GM21360 (cell line): Measurements from ENCODE around the gene HOXC12.

Experiments
- ATAC-seq: cut with Tn5 transposase; IDR thresholded peaks from one replicate; pipeline ENCODE4 v1.9.1; 2021; ENCODE audit warnings: mild to moderate bottlenecking, moderate library complexity; ENCODE audit not compliant: unreplicated experiment

The HOXC12 gene

DNA sequence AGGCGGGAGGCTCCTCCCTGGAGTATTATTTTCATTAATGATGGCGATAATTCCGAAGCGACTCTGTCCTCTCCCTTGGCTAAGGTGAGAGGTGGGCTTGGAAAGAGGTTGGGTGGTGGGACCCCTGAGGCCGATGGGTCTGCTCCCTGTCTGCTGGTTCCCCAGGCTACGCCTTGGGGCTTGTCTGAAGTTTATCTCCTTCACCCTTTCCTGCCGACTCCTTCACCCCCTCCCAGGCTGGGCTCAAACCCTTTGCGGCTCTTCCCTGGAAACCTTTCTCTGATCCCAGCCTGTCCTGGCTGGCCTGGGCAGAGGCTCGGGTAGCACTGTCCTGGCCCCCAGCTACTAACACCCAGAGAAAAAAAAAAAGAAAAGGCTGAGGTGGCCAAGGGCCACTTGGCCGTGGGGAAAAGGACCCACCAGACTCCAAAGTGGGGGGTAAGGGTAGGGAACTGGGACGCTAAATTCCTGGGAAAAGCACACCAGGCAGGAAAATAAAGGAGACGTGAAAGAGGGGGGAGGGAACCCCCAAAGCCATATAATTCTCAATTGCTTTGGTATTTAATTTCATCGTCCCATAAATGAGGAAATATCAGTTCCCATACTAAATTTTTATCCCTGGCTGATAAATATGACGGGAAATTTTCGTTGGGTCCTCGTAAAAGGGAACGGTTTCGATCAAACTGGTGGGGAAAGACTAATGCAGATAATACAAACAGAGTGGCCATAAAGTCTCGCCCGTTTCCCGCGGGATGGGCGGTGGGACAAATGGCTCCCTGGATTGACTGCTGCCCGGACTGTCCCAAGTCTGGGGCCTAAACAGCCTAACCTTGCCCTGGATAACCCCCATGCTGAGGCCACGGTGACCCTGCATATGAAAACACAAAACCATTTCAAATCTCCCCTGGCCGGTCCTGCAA is 28.2 kb downstream of the HOXC12 start:
- no peak for ATAC-seq

DNA sequence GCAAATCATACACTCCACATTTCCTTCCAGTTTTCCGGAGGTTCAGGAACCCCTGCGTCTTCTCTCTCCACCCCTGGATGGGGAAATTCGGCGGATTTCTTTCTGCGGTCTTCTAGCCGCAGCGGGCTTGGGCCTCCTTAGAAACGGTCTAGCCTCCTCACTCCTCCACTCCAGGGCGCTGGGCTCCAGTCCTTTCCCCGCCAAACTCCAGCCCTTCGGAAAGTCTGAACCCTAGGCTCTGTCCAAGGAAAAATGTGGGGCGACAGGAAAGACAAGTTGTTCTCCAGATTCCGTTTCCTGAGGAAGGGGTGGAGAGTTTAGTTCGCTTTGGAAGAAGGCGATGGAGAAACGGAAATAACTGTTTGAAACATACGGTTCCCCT is 28.9 kb downstream of the HOXC12 start:
- ATAC-seq: no peak

DNA sequence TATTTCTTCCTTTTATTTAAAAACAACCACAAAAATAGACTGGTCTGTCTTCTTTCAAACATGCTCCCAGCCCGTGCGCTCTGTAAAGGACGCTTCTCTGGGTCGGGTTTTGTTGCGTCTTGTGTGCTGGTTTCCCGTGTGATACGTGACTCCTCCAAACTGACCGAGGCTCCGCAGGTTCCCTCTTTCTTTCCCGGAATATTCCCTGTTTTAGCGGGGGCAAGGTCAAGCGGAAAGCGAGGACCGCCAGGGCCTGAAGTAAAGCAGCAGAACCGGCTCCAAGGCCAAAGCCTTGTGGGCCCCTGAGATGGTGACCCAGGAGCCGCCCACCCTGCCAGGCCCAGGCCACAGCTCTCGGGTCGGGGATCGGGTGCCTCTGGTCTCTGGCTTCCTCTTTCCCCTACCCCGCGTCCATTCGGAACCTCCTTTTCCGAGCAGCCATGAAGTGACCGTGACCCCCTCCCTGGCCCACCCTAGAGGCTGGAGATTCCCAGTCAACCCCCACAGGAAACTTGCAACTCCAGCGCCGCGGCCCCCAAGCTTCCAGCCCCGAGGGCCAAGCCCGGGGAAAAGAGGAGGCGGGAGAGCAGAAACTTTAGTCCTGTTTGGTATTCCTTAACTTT is 29.4 kb downstream of the HOXC12 start:
- ATAC-seq: no peak

DNA sequence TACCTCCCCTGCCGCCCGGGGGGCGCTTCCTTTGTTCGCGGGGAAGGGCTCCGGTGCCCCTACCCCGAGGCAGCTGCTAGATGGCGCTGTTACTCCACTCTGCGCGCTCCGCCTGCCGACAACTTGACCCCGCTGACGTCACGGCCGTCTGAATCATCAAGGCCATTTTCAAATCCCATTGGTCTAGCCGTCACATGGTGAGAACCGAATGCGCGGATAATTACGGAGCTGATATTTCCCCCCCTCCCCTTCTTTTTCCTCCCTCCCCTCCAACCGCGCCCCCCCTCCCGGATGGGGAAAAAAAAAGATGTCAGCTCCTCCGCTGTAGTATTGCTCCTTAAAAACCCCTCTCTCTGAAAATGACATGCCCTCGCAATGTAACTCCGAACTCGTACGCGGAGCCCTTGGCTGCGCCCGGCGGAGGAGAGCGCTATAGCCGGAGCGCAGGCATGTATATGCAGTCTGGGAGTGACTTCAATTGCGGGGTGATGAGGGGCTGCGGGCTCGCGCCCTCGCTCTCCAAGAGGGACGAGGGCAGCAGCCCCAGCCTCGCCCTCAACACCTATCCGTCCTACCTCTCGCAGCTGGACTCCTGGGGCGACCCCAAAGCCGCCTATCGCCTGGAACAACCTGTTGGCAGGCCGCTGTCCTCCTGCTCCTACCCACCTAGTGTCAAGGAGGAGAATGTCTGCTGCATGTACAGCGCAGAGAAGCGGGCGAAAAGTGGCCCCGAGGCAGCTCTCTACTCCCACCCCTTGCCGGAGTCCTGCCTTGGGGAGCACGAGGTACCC is 30.4 kb downstream of the HOXC12 start, which contains the start of gene HOXC10:
TSS of gene HOXC10 (plus strand) at position 246 of the 791 bp plus-strand sequence. CDS start at position 360, 114 bp downstream.
- peak; percentile 56 for ATAC-seq

DNA sequence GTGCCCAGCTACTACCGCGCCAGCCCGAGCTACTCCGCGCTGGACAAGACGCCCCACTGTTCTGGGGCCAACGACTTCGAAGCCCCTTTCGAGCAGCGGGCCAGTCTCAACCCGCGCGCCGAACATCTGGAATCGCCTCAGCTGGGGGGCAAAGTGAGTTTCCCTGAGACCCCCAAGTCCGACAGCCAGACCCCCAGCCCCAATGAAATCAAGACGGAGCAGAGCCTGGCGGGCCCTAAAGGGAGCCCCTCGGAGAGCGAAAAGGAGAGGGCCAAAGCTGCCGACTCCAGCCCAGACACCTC is 30.9 kb downstream of the HOXC12 start:
- ATAC-seq: no peak

DNA sequence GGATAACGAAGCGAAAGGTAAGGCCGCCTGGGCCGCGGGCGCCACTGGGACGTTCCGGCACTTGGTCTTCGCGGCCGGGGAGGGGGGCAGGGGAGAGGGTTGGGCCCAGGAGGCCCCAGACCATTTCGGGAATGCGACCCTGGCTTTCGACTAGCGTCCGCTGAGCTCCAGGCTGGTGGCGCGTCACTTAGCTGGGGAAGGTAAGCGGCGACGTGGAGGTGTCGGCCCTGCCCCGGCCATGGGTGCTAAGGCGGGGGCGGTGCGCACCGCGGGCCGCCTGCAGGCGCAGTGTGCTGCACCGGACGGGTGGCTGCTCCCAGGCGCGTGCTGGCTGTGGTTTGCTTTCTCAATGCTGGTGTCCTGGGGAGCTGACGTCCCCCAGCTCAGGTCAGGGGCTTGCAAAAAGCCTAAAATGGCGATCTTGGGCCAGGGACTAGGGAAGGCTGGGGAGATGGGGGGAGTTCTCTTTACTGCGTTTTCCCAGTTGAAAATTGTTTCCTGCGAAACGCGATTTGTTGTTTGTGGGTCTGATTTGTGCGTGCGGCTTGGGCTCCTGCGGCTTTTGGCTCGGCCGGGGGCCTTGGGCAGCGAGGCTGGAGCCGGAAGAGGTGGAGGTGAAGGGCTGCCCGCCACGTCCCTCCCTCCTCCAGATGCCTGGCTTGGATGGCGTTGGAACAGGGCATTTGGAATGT is 31.4 kb downstream of the HOXC12 start:
- ATAC-seq: no peak

DNA sequence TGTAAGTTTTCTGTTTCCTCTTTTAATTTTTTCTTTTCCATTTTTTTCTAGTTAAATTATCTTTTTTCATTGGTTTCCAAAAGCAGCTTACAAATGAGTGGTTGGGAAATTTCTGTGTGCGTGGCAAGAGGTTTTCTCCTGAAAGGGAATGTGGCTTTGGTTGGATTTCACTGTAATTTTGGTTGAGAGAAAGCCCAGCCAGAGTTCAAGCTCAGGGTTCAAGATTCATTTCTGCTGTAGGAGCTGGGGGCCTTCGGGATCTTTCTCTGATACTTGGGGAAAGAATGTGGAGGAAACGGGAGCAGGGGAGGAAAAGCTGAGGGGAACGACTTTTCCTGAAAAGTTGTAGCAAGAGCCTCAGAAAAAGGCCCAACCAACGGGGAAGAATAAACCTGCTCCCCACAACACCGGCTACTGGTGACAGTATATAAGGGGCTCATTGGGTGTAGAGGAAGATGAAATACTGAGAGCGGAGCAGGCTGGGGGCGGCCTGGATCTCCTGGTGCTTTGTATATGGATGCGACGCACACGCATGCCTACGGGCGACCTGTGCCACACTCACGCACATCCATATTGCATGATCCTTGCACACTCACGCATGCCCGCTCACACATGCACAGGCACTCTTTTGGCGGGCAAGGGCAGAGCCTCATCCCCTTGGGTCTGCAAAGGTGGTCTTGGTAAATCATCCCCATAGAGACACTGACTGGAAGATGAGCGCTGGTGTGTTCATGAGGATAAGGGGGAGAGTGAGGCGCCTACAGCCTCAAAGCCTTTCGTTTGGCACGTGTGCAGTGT is 32.2 kb downstream of the HOXC12 start:
- no peak for ATAC-seq

DNA sequence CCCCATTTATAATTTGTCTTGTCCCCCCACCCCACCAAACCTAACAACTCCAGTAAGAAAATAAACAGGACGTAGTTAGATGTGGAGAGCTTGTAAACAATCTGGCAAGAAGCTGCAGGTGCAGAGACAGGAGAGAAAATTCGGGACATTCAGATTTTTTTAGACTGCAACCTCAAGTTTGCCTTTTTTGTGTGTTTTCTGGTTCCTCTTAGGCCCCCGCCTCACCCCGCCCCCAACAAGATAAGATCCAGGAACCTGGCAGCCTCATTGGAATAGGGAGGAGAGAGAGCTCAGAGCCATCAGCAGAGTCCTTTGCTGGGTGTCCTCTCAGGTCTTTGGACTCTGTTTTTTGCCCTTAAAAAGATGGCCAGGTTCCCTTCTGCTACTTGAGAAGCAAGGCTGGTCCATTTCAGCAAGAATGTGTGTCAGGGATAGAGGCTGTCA is 33.1 kb downstream of the HOXC12 start:
- ATAC-seq: no peak

DNA sequence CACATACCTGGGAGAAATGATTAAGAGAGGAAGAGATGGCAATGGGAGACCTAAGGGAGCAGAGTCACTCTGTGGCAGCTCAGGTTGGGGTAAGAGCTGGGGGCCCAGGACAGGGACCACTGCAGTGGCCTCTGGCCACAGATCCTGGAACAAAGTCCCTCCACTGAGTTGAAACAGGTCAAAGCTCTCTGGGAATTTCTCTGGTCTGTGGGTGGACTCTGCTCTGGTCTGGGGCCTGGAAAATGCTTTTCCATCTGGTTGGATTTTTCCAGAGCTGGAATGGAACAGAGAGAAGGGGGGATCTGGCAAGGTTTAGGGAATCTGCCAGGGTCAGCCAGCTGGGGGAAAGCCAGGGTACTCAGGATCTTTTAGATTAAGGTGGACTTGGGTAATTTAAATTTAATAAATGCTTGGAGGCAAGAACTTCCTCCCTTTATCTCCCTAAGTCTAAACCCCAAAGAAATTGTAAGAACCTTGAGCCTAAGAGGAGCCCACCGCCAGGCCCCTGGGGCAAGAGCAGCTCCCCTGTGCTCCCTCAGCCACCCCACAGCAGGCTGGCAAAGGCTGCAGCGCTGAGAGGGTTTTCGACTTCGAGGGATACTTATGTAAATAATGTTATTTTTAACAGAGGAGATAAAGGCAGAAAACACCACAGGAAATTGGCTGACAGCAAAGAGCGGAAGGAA is 34.0 kb downstream of the HOXC12 start:
- ATAC-seq: no peak

DNA sequence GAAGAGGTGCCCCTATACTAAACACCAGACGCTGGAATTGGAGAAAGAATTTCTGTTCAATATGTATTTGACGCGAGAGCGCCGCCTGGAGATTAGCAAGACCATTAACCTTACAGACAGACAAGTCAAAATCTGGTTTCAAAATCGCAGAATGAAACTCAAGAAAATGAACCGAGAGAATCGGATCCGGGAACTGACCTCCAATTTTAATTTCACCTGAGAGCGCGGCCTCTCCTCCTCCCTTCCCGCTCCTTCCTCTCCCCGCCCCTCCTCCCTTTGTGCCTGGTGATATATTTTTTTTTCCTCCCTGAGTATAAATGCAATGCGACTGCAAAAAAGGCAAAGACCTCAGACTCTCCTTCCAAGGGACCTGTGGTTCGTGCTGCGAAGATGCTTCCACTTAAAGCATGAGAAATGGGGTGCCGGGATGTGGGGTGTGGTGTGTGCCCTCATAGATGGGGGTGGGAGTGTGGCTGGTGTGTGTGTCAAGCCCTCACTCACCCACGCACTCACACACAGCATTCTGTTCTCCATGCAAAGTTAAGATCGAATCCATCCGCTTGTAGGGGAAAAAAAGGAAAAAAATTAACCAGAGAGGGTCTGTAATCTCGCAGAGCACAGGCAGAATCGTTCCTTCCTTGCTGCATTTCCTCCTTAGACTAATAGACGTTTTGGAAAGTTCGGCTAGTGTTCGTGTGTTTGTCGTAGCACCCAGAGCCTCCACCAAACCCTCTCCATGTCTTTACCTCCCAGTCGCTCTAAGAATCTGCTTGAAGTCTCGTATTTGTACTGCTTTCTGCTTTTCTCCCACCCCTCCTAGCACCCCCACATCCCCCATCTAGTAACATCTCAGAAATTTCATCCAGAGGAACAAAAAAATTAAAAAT is 34.8 kb downstream of the HOXC12 start:
- ATAC-seq: peak; percentile 32

DNA sequence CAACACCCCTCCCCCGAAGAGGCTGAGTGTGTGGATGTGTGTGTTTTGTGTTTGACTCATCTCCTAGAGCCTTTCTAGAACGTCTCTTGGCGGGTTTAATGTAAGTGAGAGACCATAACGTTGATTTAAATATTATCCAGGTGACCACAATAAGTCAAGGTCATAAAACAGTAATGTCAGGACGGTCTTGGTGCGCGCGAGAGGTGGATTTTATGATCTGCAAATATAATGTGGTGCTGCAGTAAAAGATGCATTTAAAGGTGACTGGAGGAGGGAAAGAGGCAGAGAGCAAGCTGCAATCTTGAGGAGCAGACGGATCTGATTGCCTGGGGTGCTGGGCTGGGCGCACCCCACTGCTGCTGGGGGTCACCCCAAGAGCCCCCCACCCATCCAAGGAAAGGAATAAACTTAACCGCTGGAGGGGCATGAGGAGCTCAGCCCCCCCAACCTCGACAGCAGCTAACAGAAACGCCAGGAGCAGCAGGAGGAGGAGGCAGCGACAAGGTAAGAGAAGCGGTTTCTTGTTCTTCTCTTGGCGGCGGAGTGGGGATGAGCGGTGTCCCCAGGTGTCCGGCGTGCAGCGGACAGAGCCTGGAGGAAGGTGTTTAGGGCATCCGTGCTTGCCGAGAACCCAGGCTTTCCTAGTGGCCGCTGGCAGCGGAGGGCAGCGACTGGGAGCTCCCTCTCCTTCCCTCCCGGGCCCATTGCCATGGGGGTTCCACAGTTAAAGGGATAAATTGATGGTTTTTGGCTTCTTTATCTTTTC is 35.8 kb downstream of the HOXC12 start:
- no peak for ATAC-seq

DNA sequence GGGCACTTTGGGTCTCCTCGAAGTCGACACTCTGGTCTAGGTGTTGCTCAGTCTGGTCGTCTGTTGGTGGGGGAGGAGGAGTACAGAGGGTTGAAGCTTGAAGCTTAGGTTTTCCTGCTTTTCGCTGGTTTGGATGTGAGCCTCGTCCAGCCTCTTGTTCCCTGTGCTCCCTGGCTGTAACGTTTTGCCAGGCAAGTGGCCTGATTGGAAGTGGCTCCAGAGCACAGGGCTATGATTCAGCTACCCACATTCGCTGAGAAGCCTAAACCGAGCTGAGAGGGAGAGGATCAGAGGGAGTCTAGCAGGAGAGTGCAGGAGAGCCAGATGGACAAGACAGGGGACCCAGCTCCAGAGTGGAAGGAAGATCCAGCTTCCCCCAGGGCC is 36.4 kb downstream of the HOXC12 start:
- no peak for ATAC-seq

DNA sequence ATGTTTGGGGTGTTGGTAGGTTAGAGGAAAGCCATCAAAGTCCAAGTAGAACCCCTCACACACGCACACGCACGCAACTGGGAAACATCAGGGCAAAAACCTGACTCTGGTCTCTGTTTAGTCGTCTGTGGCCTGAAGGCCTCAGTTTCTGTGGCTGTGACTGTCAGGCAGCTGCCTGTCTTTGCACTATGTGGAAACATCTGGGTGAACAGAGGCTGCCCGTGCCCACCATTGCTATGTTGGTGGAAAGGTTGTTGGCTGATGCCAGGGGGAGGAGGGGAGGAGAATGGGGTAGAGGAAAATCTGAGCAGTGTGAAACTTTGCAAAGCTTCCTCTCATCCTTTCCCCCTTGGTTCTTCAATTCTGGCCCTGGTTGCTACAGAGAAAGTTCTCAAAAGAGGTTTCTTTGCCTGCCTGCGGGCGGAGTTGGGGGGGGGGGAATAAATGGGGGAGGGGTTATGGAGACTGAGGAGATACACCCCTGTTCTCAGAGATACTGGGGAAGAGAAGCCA is 37.7 kb downstream of the HOXC12 start:
- ATAC-seq: no peak

DNA sequence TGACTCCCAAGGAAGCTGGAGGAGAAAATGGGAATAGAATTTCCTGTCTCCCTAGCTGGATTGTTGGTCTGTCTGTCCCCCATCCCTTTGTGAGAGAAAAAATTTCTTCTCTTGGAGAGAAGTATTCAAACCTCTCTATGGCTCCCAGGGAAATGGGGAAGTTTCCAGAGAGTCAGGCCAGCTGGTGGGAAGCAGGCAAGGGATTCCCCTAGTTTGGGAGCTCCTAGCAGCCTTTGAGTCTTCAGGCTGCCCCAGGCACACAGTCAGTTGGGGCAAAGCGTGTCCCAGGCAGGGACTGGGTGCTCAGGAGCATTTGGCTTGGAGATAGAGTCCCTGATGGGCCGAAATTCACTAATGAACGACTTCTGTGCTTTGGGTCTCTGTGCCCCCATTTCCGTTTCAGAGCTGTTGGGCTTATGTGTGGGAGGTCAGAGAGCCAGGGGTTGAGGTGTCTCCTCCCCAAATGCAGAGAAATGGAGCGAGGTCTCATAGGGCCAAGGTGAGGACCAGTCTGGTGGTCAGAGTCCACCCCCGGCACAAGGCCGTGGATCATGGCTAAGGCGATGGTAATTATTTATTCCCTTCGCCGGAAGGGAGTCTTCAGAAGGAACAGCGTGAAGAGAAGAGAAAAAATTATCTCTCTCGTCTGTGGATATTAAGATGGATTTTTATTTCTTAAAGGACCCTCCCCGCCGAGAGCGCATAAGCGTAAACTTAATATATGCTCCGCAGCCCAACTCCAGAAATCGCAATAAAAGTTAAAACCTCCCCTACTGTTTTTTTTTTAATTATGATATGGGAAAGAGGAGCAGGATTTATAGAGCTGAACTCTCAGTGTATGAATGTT is 38.7 kb downstream of the HOXC12 start:
- ATAC-seq: no peak

DNA sequence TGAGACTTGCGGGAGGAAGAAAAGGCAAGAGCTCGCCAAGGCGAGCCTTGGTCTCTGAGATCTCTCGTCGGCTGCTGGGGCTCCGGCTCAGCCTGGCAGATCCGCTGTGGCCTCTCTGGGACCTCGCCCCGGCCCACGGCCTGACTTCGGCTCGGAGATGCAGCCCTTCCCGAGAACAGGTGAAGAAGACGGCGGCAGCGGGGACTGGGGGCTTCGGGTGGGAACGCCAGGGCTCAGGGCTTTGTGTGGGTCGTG is 39.2 kb downstream of the HOXC12 start:
- ATAC-seq: no peak

DNA sequence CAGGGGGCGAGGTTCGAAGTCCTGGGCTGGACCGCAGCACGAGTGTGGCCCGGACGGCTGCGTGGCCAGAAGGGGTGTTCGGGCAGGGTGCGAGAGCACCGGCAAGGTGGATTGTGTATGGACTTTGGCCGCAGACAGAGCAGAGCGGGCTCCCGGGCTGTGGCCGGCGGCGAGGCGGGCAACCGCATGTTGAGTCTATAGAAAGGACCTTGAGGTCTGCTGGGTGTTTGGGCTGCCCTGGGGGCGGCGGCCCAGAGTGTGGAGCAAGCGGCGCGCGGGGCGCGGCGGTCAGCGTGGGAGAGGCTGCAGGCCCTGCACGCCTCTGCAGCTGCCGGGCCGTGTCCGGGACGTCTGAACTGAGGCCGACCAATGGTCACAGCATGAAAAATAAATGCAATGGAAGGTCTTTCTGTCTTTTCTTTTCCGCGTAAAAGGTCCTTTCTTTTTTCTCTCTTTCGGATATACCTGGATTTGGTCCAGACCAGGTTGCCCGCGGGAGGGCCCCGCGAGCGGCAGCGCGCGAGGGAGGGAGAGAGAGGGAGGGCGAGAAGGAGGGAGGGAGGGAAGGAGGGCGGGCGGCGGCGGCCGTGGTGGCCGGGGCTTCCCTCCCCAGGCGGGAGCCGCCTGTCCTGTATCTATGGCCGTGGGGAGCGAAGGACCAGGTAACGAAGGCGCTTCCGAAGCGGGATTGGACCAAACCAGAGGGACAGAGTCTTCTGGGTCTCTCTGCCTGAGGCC is 39.7 kb downstream of the HOXC12 start:
- no peak for ATAC-seq
